Lower lobe of right lung (tissue), 2 donors: ENCODE measurements around the gene CECR2. TPM values are rescaled to one million over a fixed set of nuclear protein-coding genes. Genes with fewer than 3 reads are reported as not detected.

ENCODE experiments used
- ATAC-seq, 2 donors: fragments of 200-7000 bp; cut with Tn5 transposase; one replicate each; pipeline ENCODE4 v1.9.1; 2020 to 2022; ENCODE audit warnings: mild to moderate bottlenecking in 2 of 2, moderate library complexity in 2 of 2
- DNase-seq: peaks from one replicate; pipeline ENCODE4 v3.0.0-alpha.2; 2020
- H3K27ac ChIP-seq: fragments of 200-600 bp; one replicate; pipeline ENCODE4 v1.8.0; 2022
- H3K27me3 ChIP-seq: fragments of 200-600 bp; one replicate; pipeline ENCODE4 v1.8.0; 2022; ENCODE audit warnings: low read depth
- H3K36me3 ChIP-seq: fragments of 200-600 bp; one replicate; pipeline ENCODE4 v1.8.0; 2022; ENCODE audit warnings: mild to moderate bottlenecking
- H3K4me1 ChIP-seq: fragments of 200-600 bp; one replicate; pipeline ENCODE4 v1.8.0; 2022
- H3K4me3 ChIP-seq: fragments of 200-600 bp; one replicate; pipeline ENCODE4 v1.8.0; 2022; ENCODE audit warnings: mild to moderate bottlenecking
- H3K9me3 ChIP-seq: fragments of 200-600 bp; one replicate; pipeline ENCODE4 v1.8.0; 2022
- intact Hi-C: fragments of 100-400 bp; cut with DNase I; formaldehyde crosslinking; loops from one replicate; pipeline ENCODE4 v1.11.0; 2022
- total RNA-seq: library from RNA; stranded (reverse); fragmentation: NEBNext Ultra II Directional; extraction: Animal tissue kit (Norgen Biotek cat#: 25700); gene quantifications from one replicate; pipeline ENCODE4 v1.2.1, GENCODE V29; 2021
- TF ChIP-seq, protein P1 (sequence below): fragments of 200-600 bp; IDR thresholded peaks from one replicate; pipeline ENCODE4 v1.8.0; 2022; ENCODE audit warnings: antibody characterized with exemption, mild to moderate bottlenecking
- donor health status: DM: no; HTN: yes; CAD: no; lungs with severe emphysema.

Gene CECR2
- total RNA-seq, 1 donor from 2014 or later, result 10.9 TPM

DNA sequence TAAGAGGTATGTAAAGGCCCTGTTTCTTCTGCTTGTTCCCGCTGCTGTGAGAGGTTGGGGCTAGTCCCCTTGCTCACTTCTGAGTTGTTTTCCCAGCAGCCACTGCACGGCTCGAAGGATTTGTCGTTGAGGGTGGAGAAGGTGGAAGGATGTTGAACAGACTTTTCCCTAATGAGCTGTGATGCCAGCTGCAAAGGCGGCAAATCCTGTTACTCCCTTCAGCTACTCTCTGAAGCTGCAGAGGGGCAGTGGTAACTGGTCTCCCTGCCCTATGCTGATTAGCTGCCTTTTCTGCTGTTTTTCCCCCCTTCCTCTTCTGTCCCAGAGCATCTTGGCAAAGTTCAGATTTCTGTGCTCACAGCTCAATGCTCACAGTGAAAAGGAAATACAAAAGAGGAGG lies 103.7 kb downstream of the CECR2 start:
- peaks cover 15% of the 10 kb centered on the region for H3K4me1 ChIP-seq
- H3K27me3 ChIP-seq, result no peaks in the 10 kb centered on the region
- no peak for DNase-seq
- TF ChIP-seq, protein P1, sequence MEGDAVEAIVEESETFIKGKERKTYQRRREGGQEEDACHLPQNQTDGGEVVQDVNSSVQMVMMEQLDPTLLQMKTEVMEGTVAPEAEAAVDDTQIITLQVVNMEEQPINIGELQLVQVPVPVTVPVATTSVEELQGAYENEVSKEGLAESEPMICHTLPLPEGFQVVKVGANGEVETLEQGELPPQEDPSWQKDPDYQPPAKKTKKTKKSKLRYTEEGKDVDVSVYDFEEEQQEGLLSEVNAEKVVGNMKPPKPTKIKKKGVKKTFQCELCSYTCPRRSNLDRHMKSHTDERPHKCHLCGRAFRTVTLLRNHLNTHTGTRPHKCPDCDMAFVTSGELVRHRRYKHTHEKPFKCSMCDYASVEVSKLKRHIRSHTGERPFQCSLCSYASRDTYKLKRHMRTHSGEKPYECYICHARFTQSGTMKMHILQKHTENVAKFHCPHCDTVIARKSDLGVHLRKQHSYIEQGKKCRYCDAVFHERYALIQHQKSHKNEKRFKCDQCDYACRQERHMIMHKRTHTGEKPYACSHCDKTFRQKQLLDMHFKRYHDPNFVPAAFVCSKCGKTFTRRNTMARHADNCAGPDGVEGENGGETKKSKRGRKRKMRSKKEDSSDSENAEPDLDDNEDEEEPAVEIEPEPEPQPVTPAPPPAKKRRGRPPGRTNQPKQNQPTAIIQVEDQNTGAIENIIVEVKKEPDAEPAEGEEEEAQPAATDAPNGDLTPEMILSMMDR, result no peak
- H3K27ac ChIP-seq, result no peak overlapping the region
- no peaks in the 10 kb centered on the region for H3K9me3 ChIP-seq
- H3K36me3 ChIP-seq, result no peaks in the 10 kb centered on the region
- ATAC-seq, result no peak
- intact Hi-C loops, result no loop called here
- no peak overlapping the region for H3K4me3 ChIP-seq

DNA sequence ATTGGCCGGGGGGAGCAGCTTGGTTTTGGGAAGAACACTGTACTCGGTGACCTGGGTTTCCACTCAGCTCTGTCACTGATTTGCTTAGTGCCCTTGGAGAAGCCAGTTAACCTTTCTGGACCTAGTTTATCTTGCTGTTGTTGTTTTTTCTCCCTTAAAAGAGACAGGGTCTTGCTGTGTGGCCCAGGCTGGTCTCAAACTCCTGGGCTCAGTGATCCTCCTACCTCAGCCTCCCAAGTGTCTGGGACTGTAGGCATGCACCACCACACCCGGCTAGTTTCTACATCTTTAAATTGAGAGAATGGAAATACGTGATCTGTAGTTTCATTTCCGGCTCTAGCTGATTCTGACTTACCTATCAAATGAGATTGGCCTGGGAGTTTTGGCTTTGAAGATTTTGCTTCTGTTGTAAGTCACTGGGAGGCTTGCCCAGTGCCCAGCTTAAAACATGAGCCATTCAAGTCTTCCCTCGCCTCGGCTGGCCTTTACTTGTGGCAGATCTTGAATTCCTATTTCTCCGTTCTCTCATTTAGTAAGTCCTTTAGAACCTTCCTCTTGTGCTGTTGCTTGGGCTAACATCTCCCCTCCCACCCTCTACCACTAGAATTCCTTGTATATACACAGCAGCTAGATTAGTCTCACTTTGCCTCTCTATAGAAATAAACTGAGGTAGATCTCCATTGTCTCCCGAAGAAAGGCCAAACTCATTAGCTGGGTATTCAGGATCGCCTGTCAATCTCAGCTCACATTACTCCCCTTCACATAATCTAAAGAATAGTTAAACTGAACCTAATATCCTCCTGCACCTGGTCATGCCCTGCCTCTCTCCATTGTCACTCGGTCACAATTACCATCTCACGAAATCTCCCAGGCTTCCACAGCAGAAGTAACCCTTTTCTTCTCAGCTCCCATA lies 106.3 kb downstream of the CECR2 start:
- Histone ChIP-seq H3K27me3 (no peaks in the 10 kb centered on the region), H3K9me3 (no peaks in the 10 kb centered on the region), H3K4me1 (peaks cover 15% of the 10 kb centered on the region), H3K36me3 (no peaks in the 10 kb centered on the region), H3K4me3 (no peak overlapping the region), H3K27ac (no peak overlapping the region)
- TF ChIP-seq, protein P1, result no peak
- intact Hi-C loops, result no loop called here
- ATAC-seq, result no peak
- no peak for DNase-seq

DNA sequence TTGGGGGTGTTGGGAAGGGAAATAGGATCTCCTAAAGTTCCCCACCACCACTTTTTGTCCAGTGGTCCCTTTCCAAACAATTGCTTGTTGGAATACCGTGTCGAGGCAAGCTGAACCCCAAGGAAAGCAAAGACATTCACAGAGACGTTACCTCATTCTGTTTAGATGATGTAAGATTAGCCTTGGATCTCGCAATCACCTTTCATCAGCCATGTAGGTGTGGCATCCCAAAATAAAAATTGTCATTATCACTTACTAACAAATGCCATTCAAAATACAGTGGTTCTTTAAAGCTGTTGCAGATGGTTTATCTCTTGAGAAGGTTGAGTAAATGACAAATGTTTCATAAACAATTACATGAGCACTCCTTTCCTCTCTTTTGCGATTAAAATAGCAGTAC lies 107.6 kb downstream of the CECR2 start:
- ATAC-seq (peak in 1 of 2 donors; percentile 23), DNase-seq (no peak)
- H3K36me3 ChIP-seq, result no peaks in the 10 kb centered on the region
- H3K27me3 ChIP-seq, result no peaks in the 10 kb centered on the region
- peak overlapping the region; percentile 37 for H3K4me3 ChIP-seq
- H3K4me1 ChIP-seq, result peaks cover 15% of the 10 kb centered on the region
- TF ChIP-seq, protein P1, result no peak
- no peaks in the 10 kb centered on the region for H3K9me3 ChIP-seq
- H3K27ac ChIP-seq, result no peak overlapping the region
- intact Hi-C loops, result no loop called here

DNA sequence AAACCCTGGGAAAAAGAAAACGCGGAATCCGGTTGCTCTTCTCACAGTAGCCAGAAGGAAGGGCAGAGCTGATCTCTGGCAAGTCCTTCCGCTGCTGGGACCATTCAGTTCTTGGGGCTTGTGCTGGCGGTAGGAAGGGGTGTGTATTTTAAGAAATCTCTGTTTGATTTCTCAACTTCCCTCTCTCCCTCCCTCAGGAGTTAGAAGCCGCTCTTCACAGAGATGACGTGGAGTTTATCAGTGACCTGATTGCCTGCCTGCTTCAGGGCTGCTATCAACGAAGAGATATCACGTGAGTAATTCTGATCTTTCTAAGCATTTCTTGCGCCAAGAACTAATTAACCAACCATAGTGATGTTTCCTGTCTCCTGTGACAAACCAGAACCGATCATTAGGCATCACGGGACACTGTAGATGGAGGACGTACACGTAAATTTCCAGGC lies 108.2 kb downstream of the CECR2 start:
- H3K4me3 ChIP-seq, result peak overlapping the region; percentile 37
- intact Hi-C loops, result no loop called here
- peak; percentile 91 to 96 for ATAC-seq
- no peaks in the 10 kb centered on the region for H3K36me3 ChIP-seq
- DNase-seq, result peak; percentile 49
- H3K9me3 ChIP-seq, result no peaks in the 10 kb centered on the region
- no peak overlapping the region for H3K27ac ChIP-seq
- H3K27me3 ChIP-seq, result no peaks in the 10 kb centered on the region
- peaks cover 15% of the 10 kb centered on the region for H3K4me1 ChIP-seq
- TF ChIP-seq, protein P1, result no peak

DNA sequence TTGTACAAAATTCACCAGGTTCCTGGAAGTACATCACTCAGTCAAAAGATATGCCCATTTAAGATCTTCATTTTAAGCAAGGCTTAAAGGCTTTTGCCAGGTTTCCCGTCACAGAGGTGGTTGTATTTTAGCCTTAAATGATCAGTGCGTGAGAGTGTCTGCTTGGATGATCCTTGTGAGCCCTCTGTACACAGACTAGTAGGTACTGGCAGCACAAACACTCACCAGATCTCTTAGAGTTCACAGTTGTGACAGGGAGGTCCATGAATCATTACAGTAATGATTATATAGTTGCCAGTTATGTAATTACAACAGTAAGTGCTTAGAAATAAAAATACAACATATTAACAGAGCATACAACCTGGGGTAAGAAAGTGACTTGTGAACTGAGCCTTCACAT lies 109.9 kb downstream of the CECR2 start:
- H3K9me3 ChIP-seq, result no peaks in the 10 kb centered on the region
- DNase-seq (no peak), ATAC-seq (no peak)
- intact Hi-C loops, result no loop called here
- no peaks in the 10 kb centered on the region for H3K36me3 ChIP-seq
- H3K4me1 ChIP-seq, result peaks cover 15% of the 10 kb centered on the region
- H3K27me3 ChIP-seq, result no peaks in the 10 kb centered on the region
- H3K4me3 ChIP-seq, result no peak overlapping the region
- TF ChIP-seq, protein P1, result no peak
- no peak overlapping the region for H3K27ac ChIP-seq
